Activated CD8-positive, alpha-beta T cell treated with anti-CD3 and anti-CD28 coated beads, Interleukin-2, amount 10 ng/mL, durations not matched to agents 7 days and 5 days (primary cell): ENCODE results near the gene MAB21L4. TPM values are rescaled to one million over a fixed set of nuclear protein-coding genes. Genes with fewer than 3 reads are reported as not detected.

Source experiments
- ATAC-seq: fragments of 150-1000 bp; cut with Tn5 transposase; one replicate; pipeline ENCODE4 v1.10.0; 2021; ENCODE audit warnings: moderate library complexity
- CTCF ChIA-PET: fragments of 350-600 bp; sonication (Branson Sonifier 250); formaldehyde crosslinking; loops from one replicate; lab custom pipeline; 2021; ENCODE audit warnings: antibody characterized with exemption; lab: Charles Lee
- POLR2A ChIA-PET: fragments of 350-600 bp; sonication (Branson Sonifier 250); formaldehyde crosslinking; loops from one replicate; lab custom pipeline; 2021; ENCODE audit warnings: antibody characterized with exemption; lab: Charles Lee
- DNase-seq: peaks from one replicate; pipeline ENCODE4 v3.0.0-alpha.2; 2020
- H3K27ac Mint-ChIP-seq: one replicate; pipeline ENCODE4 v1.8.0; 2021; ENCODE audit warnings: mild to moderate bottlenecking, mixed read lengths
- H3K27me3 Mint-ChIP-seq: one replicate; pipeline ENCODE4 v1.8.0; 2021; ENCODE audit warnings: low read depth, mixed read lengths
- H3K36me3 Mint-ChIP-seq: one replicate; pipeline ENCODE4 v1.8.0; 2021; ENCODE audit warnings: low read depth, mixed read lengths
- H3K4me1 Mint-ChIP-seq: one replicate; pipeline ENCODE4 v1.8.0; 2021; ENCODE audit warnings: low read depth, mixed read lengths
- H3K4me3 Mint-ChIP-seq: one replicate; pipeline ENCODE4 v1.8.0; 2021; ENCODE audit warnings: mild to moderate bottlenecking, mixed read lengths
- H3K9me3 Mint-ChIP-seq: one replicate; pipeline ENCODE4 v1.8.0; 2022; ENCODE audit warnings: mixed read lengths; ENCODE audit not compliant: insufficient read depth
- total RNA-seq, 2 experiments: library from RNA; stranded (reverse); gene quantifications; one replicate each; pipeline ENCODE4 v1.2.3, GENCODE V29; 2021

The MAB21L4 gene
- total RNA-seq: not detected

- no peak for ATAC-seq
- Mint-ChIP-seq H3K4me3 (no peak within 1 kb of the TSS), H3K36me3 (no peaks in the 10 kb centered on the region), H3K27me3 (no peaks in the 10 kb centered on the region), H3K9me3 (no peaks in the 10 kb centered on the region), H3K27ac (no peak within 1 kb of the TSS), H3K4me1 (no peaks in the 10 kb centered on the region)
- POLR2A ChIA-PET: no interaction called here
- DNase-seq: no peak
- CTCF ChIA-PET: no interaction called here
Observed at GRCh38 chr2:240895656-240896388, at the start of gene MAB21L4. Gene MAB21L4 (minus strand): TSS chr2:240896156. CDS start chr2:240895997, 159 bp downstream.

- H3K36me3 Mint-ChIP-seq: no peaks in the 10 kb centered on the region
- ATAC-seq (no peak), DNase-seq (no peak)
- no peak overlapping the region for H3K27ac Mint-ChIP-seq
- POLR2A ChIA-PET: no interaction called here
- H3K9me3 Mint-ChIP-seq: no peaks in the 10 kb centered on the region
- CTCF ChIA-PET: no interaction called here
- H3K4me1 Mint-ChIP-seq: no peaks in the 10 kb centered on the region
- peaks cover 26% of the 10 kb centered on the region for H3K27me3 Mint-ChIP-seq
- H3K4me3 Mint-ChIP-seq: no peak overlapping the region
Observed at GRCh38 chr2:240936106-240936505, 40.1 kb upstream of the MAB21L4 start.

- H3K36me3 Mint-ChIP-seq: no peaks in the 10 kb centered on the region
- DNase-seq (no peak), ATAC-seq (no peak)
- no peaks in the 10 kb centered on the region for H3K4me1 Mint-ChIP-seq
- H3K27me3 Mint-ChIP-seq: peaks cover 18% of the 10 kb centered on the region
- H3K27ac Mint-ChIP-seq: no peak overlapping the region
- POLR2A ChIA-PET: no interaction called here
- CTCF ChIA-PET: no interaction called here
- no peak overlapping the region for H3K4me3 Mint-ChIP-seq
- H3K9me3 Mint-ChIP-seq: no peaks in the 10 kb centered on the region
Observed at GRCh38 chr2:240935103-240935876, 39.3 kb upstream of the MAB21L4 start.

- no peak for ATAC-seq
- H3K36me3 Mint-ChIP-seq: no peaks in the 10 kb centered on the region
- DNase-seq: no peak
Observed at GRCh38 chr2:240934701-240935102, 38.7 kb upstream of the MAB21L4 start.

GRCh38 chr2:240933966-240934700 is 38.2 kb upstream of the MAB21L4 start:
- POLR2A ChIA-PET: no interaction called here
- Mint-ChIP-seq H3K27me3 (peaks cover 12% of the 10 kb centered on the region), H3K27ac (no peak overlapping the region), H3K9me3 (no peaks in the 10 kb centered on the region), H3K4me1 (no peaks in the 10 kb centered on the region), H3K4me3 (no peak overlapping the region), H3K36me3 (no peaks in the 10 kb centered on the region)
- ATAC-seq (no peak), DNase-seq (no peak)
- CTCF ChIA-PET: no interaction called here

More at GRCh38 chr2:240934701-240935102, 38.7 kb upstream of the MAB21L4 start:
- ChIA-PET CTCF (no interaction called here), POLR2A (no interaction called here)
- H3K27me3 Mint-ChIP-seq: peaks cover 14% of the 10 kb centered on the region
- H3K27ac Mint-ChIP-seq: no peak overlapping the region
- no peak overlapping the region for H3K4me3 Mint-ChIP-seq
- H3K9me3 Mint-ChIP-seq: no peaks in the 10 kb centered on the region
- H3K4me1 Mint-ChIP-seq: no peaks in the 10 kb centered on the region

- Mint-ChIP-seq H3K27ac (no peak overlapping the region), H3K27me3 (peaks cover 12% of the 10 kb centered on the region), H3K36me3 (no peaks in the 10 kb centered on the region), H3K9me3 (no peaks in the 10 kb centered on the region), H3K4me3 (no peak overlapping the region), H3K4me1 (no peaks in the 10 kb centered on the region)
- DNase-seq (no peak), ATAC-seq (no peak)
- POLR2A ChIA-PET: no interaction called here
- CTCF ChIA-PET: no interaction called here
Observed at GRCh38 chr2:240933048-240933965, 37.4 kb upstream of the MAB21L4 start.

- ChIA-PET POLR2A (no interaction called here), CTCF (no interaction called here)
- H3K27me3 Mint-ChIP-seq: peaks cover 8% of the 10 kb centered on the region
- H3K36me3 Mint-ChIP-seq: no peaks in the 10 kb centered on the region
- ATAC-seq (no peak), DNase-seq (no peak)
- H3K27ac Mint-ChIP-seq: no peak overlapping the region
- H3K4me1 Mint-ChIP-seq: no peaks in the 10 kb centered on the region
- no peak overlapping the region for H3K4me3 Mint-ChIP-seq
- H3K9me3 Mint-ChIP-seq: no peaks in the 10 kb centered on the region
Observed at GRCh38 chr2:240932724-240933047, 36.7 kb upstream of the MAB21L4 start.

- Mint-ChIP-seq H3K9me3 (no peaks in the 10 kb centered on the region), H3K27ac (no peak overlapping the region), H3K4me1 (no peaks in the 10 kb centered on the region), H3K27me3 (peaks cover 5% of the 10 kb centered on the region), H3K4me3 (no peak overlapping the region), H3K36me3 (no peaks in the 10 kb centered on the region)
- POLR2A ChIA-PET: no interaction called here
- DNase-seq: no peak
- CTCF ChIA-PET: no interaction called here
- no peak for ATAC-seq
Observed at GRCh38 chr2:240932001-240932723, 36.2 kb upstream of the MAB21L4 start.

GRCh38 chr2:240931319-240931949 is 35.5 kb upstream of the MAB21L4 start:
- ATAC-seq (no peak), DNase-seq (no peak)
- CTCF ChIA-PET: no interaction called here
- POLR2A ChIA-PET: no interaction called here
- Mint-ChIP-seq H3K9me3 (no peaks in the 10 kb centered on the region), H3K4me1 (no peaks in the 10 kb centered on the region), H3K27ac (no peak overlapping the region), H3K27me3 (peaks cover 2% of the 10 kb centered on the region), H3K36me3 (no peaks in the 10 kb centered on the region), H3K4me3 (no peak overlapping the region)

GRCh38 chr2:240930631-240931318 is 34.8 kb upstream of the MAB21L4 start:
- ChIA-PET CTCF (no interaction called here), POLR2A (no interaction called here)
- Mint-ChIP-seq H3K4me3 (no peak overlapping the region), H3K9me3 (no peaks in the 10 kb centered on the region), H3K36me3 (no peaks in the 10 kb centered on the region), H3K4me1 (no peaks in the 10 kb centered on the region), H3K27ac (no peak overlapping the region), H3K27me3 (no peaks in the 10 kb centered on the region)
- DNase-seq (no peak), ATAC-seq (no peak)
